HUES64 (cell line): ENCODE data around the gene ALX4.
A peak's percentile ranks its signal among the peaks of the same experiment; 100 is the strongest.

ENCODE experiments used
- H3K27ac ChIP-seq: 2 replicates; pipeline ENCODE4 v1.7.0; 2013; ENCODE audit warnings: low read depth, low read length, inconsistent platforms
- H3K27me3 ChIP-seq: 2 replicates; pipeline ENCODE4 v1.6.1; 2013; ENCODE audit warnings: mild to moderate bottlenecking, low read length; ENCODE audit not compliant: insufficient read depth
- H3K36me3 ChIP-seq: 2 replicates; pipeline ENCODE4 v1.6.1; 2013; ENCODE audit warnings: mild to moderate bottlenecking, low read length; ENCODE audit not compliant: insufficient read depth
- H3K4me1 ChIP-seq: 2 replicates; pipeline ENCODE4 v1.6.1; 2013; ENCODE audit warnings: mild to moderate bottlenecking, low read length, moderate library complexity; ENCODE audit not compliant: insufficient read depth
- H3K4me3 ChIP-seq: 2 replicates; pipeline ENCODE4 v1.5.1; 2013; ENCODE audit warnings: mild to moderate bottlenecking, low read length, moderate library complexity
- H3K9ac ChIP-seq: 2 replicates; pipeline ENCODE4 v1.6.1; 2013; ENCODE audit warnings: mild to moderate bottlenecking, low read depth, low read length
- H3K9me3 ChIP-seq: 2 replicates; pipeline ENCODE4 v1.6.1; 2013; ENCODE audit warnings: low read depth, low read length; ENCODE audit not compliant: insufficient read depth
- WGBS: fragments of 150-250, 120-280 bp; methylation state at CpG from one replicate; pipeline ENCODE4 v1.1.7; 2013; ENCODE audit warnings: missing lambda C conversion rate; 5-methylcytosine and 5-hydroxymethylcytosine counted together

Gene ALX4

DNA sequence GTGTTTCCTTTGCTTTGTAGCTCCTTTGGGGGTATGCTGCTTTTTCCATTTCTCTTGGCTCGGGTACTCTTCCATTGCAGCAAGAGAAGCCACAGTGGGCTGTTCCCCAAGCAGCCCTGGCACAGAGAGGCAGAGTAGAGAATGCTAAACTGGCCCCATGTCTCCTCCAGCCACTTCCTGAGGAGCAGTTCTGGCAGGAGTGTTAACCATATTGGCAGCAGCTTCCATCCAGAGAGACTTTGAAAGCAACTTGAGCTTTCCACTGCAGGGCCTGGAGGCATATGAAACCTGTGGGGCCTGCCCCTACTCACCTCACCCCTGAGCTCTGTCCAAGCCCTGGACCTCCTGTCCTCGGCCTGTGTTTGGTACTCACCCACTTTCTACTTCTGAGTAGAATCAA is 61.8 kb downstream of the ALX4 start:
- WGBS: 94% methylated on average over 2 of the region's 2 CpGs

DNA sequence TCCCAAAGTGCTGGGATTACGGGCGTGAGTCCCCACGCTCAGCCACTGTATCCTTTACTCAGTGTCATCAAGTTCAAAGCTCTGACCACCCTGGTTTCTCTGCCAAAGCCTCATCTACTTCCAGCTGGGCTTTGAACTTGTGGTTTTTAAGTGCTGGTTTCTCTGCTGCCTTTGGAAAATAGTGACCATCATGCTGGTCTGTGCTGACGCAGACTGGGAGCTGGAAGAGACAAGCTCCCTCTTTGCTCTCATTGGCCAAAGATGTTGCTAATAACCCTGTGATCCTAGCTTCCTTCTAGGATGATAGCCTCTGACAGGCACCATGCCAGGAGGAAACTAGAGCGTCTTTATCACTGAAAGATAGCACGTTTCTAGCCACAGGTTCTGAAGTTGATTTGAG is 62.4 kb downstream of the ALX4 start:
- Histone ChIP-seq H3K9me3 (peaks cover 9% of the 10 kb centered on the region), H3K4me3 (no peak overlapping the region), H3K27ac (no peak overlapping the region), H3K36me3 (no peaks in the 10 kb centered on the region; the same call in 1 of the 2 replicates), H3K4me1 (peaks cover 23% of the 10 kb centered on the region), H3K9ac (no peak overlapping the region), H3K27me3 (no peaks in the 10 kb centered on the region)
- 79% methylated on average over 6 of the region's 6 CpGs for WGBS

More for the DNA sequence above, 61.8 kb downstream of the ALX4 start:
- H3K36me3 ChIP-seq: no peaks in the 10 kb centered on the region; the same call in 1 of the 2 replicates
- peaks cover 17% of the 10 kb centered on the region for H3K4me1 ChIP-seq
- no peak overlapping the region for H3K9ac ChIP-seq
- H3K4me3 ChIP-seq: no peak overlapping the region
- no peak overlapping the region for H3K27ac ChIP-seq
- peaks cover 15% of the 10 kb centered on the region for H3K9me3 ChIP-seq
- H3K27me3 ChIP-seq: no peaks in the 10 kb centered on the region

DNA sequence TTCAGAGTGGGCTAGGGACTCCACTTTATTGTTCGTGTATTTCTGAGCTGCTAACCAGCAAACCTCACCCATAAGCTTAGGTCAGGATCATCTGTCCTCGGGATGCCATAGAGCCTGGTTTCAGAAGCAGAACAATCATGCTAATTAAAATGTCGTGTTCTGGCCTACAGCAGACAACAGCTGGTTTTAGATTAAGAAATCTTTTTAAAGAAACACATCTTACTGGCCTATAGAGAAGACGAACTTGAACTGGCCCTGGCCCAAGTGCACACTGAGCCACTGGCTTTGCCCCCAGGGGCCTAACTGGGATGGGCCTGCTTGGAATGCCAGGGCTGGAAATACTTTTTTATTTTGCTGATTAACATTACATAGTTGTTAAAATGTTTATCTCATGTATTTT is 63.2 kb downstream of the ALX4 start:
- WGBS: 96% methylated on average over 4 of the region's 4 CpGs
- no peaks in the 10 kb centered on the region for H3K27me3 ChIP-seq
- no peak overlapping the region for H3K4me3 ChIP-seq
- no peaks in the 10 kb centered on the region; the same call in 1 of the 2 replicates for H3K36me3 ChIP-seq
- H3K9ac ChIP-seq: no peak overlapping the region
- H3K4me1 ChIP-seq: peaks cover 30% of the 10 kb centered on the region
- H3K27ac ChIP-seq: no peak overlapping the region
- H3K9me3 ChIP-seq: 0 out of 2 replicates have a peak, but pooled peaks cover 3% of the 10 kb centered on the region

DNA sequence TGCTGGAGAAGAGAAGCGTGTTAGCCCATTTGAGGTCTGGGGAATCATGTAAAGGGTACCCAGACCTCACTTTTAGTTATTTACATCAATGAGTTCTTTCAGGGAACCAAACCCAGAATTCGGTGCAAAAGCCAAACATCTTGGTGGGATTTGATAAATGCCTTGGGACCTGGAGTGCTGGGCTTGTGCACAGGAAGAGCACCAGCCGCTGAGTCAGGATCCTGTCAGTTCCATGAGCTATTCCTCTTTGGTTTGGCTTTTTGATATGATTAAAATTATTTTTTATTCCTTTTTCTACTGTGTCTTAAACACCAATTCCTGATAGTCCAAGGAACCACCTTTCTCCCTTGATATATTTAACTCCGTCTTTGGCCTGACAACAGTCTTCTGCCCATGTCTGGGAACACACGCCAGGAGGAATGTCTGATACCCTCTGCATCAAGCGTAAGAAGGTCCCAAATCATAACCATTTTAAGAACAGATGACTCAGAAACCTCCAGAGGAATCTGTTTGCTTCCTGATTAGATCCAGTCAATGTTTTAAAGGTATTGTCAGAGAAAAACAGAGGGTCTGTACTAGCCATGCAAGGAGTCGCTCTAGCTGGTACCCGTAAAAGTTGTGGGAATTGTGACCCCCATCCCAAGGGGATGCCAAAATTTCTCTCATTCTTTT is 65.2 kb downstream of the ALX4 start:
- H3K27ac ChIP-seq: peak overlapping the region; percentile 76

DNA sequence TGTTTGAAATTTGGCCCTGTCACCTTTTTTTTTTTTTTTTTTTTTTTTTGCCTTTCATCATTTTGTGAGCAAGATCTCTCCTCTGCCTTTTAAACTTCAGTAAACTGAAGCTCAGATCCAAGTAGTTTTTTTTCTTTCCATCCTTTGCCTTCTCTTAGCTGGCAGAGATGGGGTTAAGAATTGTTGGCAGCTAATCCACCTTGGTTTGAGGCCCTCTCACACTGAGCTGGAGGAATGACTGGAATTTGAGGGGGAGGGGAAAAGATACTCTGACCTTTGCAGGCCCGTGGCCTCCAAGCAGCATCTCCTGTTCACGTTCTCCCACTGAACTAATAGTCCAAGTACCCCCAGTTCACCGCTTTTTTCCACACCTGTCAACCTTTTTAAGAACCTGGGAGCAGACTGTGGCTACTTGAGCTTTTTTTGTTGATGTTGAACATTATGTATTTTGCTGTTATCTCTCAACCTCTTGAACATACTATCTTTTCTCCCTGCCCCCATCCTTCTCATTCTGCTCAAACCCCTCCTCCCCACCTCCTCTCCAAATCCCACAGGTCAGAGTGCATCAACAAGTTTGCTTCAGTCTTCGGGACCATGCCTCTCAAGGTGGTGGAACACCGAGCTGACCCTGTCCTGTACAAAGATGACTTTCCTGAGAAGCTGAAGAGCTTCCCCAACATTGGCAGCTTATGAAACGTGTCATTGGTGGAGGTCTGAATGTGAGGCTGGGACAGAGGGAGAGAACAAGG is 66.2 kb downstream of the ALX4 start:
- no peaks in the 10 kb centered on the region for H3K9me3 ChIP-seq
- no peaks in the 10 kb centered on the region; the same call in 1 of the 2 replicates for H3K36me3 ChIP-seq
- peak overlapping the region; percentile 31; the same call in 1 of the 2 replicates for H3K4me3 ChIP-seq
- WGBS: 29% methylated on average over 6 of the region's 6 CpGs
- H3K9ac ChIP-seq: peak overlapping the region; percentile 3; the same call in 1 of the 2 replicates
- peaks cover 32% of the 10 kb centered on the region for H3K4me1 ChIP-seq
- H3K27ac ChIP-seq: peak overlapping the region; percentile 82
- no peaks in the 10 kb centered on the region for H3K27me3 ChIP-seq

More for the DNA sequence above, 65.2 kb downstream of the ALX4 start:
- Histone ChIP-seq H3K27me3 (no peaks in the 10 kb centered on the region), H3K4me1 (peaks cover 32% of the 10 kb centered on the region), H3K36me3 (no peaks in the 10 kb centered on the region; the same call in 1 of the 2 replicates), H3K9me3 (no peaks in the 10 kb centered on the region), H3K9ac (no peak overlapping the region), H3K4me3 (no peak overlapping the region)
- 94% methylated on average over 8 of the region's 8 CpGs for whole genome bisulfite sequencing

DNA sequence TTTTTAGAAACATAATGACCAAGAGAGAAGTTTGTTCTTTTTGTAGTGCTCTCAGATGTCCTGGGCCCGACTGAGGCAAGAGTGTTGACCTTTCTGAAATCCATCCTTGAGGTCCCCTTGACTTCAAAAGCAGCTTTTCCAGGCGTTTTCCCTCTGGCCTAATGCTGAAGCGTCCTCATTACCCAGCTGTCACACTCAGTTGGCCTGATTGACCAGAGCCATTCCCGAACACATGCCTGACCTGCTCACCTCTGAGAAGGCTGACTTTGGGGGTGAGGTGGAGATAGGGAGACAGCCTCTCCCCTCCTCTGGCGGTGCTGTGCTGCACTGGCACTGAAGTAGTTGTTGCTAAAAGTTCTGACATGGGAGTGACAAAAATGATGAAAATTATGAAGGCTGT is 66.9 kb downstream of the ALX4 start:
- H3K27me3 ChIP-seq: no peaks in the 10 kb centered on the region
- no peak overlapping the region for H3K4me3 ChIP-seq
- peak overlapping the region; percentile 82; the same call in 1 of the 2 replicates for H3K27ac ChIP-seq
- peaks cover 32% of the 10 kb centered on the region for H3K4me1 ChIP-seq
- H3K9me3 ChIP-seq: no peaks in the 10 kb centered on the region
- no peaks in the 10 kb centered on the region; the same call in 1 of the 2 replicates for H3K36me3 ChIP-seq
- WGBS: 76% methylated on average over 5 of the region's 5 CpGs
- peak overlapping the region; percentile 29; the same call in 1 of the 2 replicates for H3K9ac ChIP-seq

DNA sequence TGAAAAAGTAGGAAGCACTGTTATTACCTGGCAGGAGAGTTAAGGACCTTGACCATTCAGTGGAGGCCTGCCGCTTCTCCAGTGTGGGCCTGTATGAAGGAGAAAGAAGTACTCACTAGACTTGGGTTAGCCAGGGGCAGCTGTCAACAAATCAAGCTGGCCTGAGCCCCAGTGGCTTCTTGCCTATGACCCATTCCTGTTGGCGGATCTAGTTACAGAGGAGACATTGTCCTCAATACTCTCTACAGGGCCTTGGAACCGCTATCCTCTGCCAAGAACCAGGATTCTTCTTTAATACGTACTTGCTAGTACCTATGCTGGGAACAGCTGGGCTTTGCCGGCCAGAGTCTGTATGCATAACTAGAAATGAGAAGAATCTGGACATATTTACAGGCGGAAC is 68.1 kb downstream of the ALX4 start:
- no peak overlapping the region for H3K4me3 ChIP-seq
- H3K27ac ChIP-seq: no peak overlapping the region
- H3K9ac ChIP-seq: no peak overlapping the region
- no peaks in the 10 kb centered on the region for H3K9me3 ChIP-seq
- peaks cover 32% of the 10 kb centered on the region for H3K4me1 ChIP-seq
- H3K27me3 ChIP-seq: no peaks in the 10 kb centered on the region
- WGBS: 94% methylated on average over 6 of the region's 6 CpGs
- peaks cover 7% of the 10 kb centered on the region; the same call in 1 of the 2 replicates for H3K36me3 ChIP-seq

DNA sequence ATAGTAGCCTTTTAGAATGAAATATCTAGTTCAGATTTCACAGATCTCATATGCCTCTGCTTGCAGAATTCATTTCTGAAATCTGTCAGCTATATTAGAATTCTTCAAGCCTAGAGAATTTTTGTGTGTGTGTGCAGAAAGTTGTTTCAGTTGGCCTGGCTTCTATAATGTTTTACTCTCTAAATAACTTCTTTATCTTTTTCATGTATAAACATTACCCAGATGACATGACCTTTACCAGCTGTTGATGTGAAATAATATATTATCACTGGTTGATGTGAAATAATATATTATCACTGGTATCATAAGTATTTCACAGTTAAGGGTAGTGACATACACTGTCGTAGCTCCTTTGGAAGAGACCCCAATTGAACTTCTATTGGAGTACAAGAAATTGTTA is 72.8 kb downstream of the ALX4 start:
- Histone ChIP-seq H3K27me3 (no peaks in the 10 kb centered on the region), H3K9me3 (no peaks in the 10 kb centered on the region), H3K4me1 (peaks cover 6% of the 10 kb centered on the region; the same call in 1 of the 2 replicates), H3K36me3 (peaks cover 11% of the 10 kb centered on the region), H3K4me3 (no peak overlapping the region), H3K27ac (no peak overlapping the region), H3K9ac (no peak overlapping the region)
- WGBS: 100% methylated on average over 1 of the region's 1 CpG

DNA sequence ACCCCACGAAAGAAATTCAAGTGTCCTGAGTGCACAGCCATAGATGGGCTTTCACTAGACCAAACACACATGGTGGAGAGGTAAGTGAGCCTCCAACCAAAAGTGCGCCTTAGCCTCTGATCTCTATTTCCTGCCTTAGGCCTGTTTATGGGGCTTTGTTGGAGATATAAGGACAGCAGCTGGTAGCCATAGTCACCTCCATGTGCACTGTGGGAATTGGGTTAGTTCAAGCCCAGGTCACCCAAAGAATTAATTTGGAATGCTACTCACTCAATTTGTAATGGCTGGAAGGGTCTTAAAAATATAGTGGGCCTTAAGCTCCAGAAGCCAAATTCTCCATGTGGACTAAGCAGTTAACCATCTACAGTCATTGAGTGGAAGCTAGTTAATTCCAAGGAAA is 73.6 kb downstream of the ALX4 start:
- Histone ChIP-seq H3K27ac (no peak overlapping the region), H3K9me3 (no peaks in the 10 kb centered on the region), H3K4me1 (no peaks in the 10 kb centered on the region), H3K9ac (no peak overlapping the region), H3K27me3 (no peaks in the 10 kb centered on the region), H3K4me3 (no peak overlapping the region), H3K36me3 (peaks cover 11% of the 10 kb centered on the region)
- 93% methylated on average over 2 of the region's 2 CpGs for WGBS

DNA sequence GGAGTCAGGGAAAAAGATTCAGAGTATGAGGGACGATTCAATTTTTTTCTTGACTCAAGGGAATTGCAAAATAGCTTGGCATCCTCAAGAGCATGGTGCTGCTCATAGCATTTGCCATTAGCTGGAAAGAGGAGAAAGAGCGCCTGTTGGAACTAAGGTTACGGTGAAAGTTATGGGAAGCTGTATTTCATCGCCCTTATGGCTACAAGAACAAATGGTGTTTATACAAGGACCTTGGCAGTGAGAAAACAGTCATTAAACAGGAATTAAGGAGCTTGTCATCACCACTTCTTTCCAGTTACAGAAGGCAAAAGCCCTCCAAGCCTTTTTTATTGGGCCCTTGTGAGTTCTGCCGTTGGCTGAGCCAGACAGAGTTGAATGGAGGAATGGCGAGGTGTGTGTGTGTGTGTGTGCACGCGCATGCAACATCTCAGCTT is 74.2 kb downstream of the ALX4 start:
- Histone ChIP-seq H3K27ac (no peak overlapping the region), H3K4me1 (no peaks in the 10 kb centered on the region), H3K9ac (no peak overlapping the region), H3K9me3 (no peaks in the 10 kb centered on the region), H3K36me3 (peaks cover 11% of the 10 kb centered on the region), H3K27me3 (no peaks in the 10 kb centered on the region), H3K4me3 (no peak overlapping the region)
- WGBS: 92% methylated on average over 8 of the region's 8 CpGs

DNA sequence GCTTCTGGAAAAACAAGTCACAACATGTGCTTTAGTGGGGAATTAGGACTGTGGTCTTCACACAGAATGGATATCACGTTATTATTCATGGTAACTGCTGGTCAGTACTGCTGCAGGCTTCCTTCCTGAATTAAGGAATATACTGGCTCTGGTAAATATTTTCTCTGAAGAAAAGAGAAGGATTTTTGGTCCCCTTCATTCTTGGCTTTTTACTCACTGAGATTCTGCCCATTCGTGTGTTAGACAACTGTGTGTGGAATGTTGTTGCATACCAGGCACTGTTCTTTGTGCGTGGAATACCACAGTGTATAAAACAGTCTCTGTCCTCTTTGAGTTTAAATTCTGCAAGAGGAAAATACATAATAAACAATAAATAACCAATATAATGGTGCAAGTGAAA is 80.3 kb downstream of the ALX4 start:
- Histone ChIP-seq H3K27ac (no peak overlapping the region), H3K27me3 (no peaks in the 10 kb centered on the region), H3K36me3 (no peaks in the 10 kb centered on the region), H3K4me3 (no peak overlapping the region), H3K4me1 (no peaks in the 10 kb centered on the region), H3K9ac (no peak overlapping the region), H3K9me3 (no peaks in the 10 kb centered on the region)
- 92% methylated on average over 3 of the region's 3 CpGs for WGBS
